Stimulated activated CD4-positive, alpha-beta T cell treated with anti-CD3 and anti-CD28 coated beads, Interleukin-15, amount 100 ng/mL, for 24 hours (primary cell): ENCODE measurements around the gene ATG3.
"Not testable (repeated sequence)": the region's sequence is repeated elsewhere in the genome, so short reads cannot be mapped to it uniquely, and the experiment has no call there.

ENCODE experiments used
- DNase-seq: peaks from one replicate; pipeline ENCODE4 v3.0.0-alpha.2; 2020

The ATG3 gene

GRCh38 chr3:112560721-112561483, 860 bp downstream of the ATG3 start:
- peak; percentile 85 for DNase-seq

- no peak for DNase-seq
These were observed 1.5 kb downstream of the ATG3 start for GRCh38 chr3:112560307-112560706.

GRCh38 chr3:112557976-112558375, 3.8 kb downstream of the ATG3 start:
- no peak for DNase-seq

- no peak for DNase-seq
These were observed 6.1 kb downstream of the ATG3 start for GRCh38 chr3:112555535-112556170.

GRCh38 chr3:112550859-112551258, 10.9 kb downstream of the ATG3 start:
- DNase-seq = no peak

- no peak for DNase-seq
These were observed 15.5 kb downstream of the ATG3 start for GRCh38 chr3:112546216-112546759.

GRCh38 chr3:112539825-112540650, 21.7 kb downstream of the ATG3 start:
- DNase-seq = no peak

- no peak for DNase-seq
These were observed 30.4 kb downstream of the ATG3 start for GRCh38 chr3:112531358-112531781.

GRCh38 chr3:112530573-112530972, 31.2 kb downstream of the ATG3 start:
- no peak for DNase-seq

GRCh38 chr3:112524127-112524526, 37.6 kb downstream of the ATG3 start:
- not testable (repeated sequence) for DNase-seq

- DNase-seq = no peak
These were observed 42.2 kb downstream of the ATG3 start for GRCh38 chr3:112519424-112520001.

GRCh38 chr3:112518970-112519369, 42.8 kb downstream of the ATG3 start:
- DNase-seq = not testable (repeated sequence)

- DNase-seq = peak; percentile 29
These were observed 47.1 kb downstream of the ATG3 start for GRCh38 chr3:112514527-112515128.

GRCh38 chr3:112512320-112512719, 49.4 kb downstream of the ATG3 start:
- DNase-seq = no peak

GRCh38 chr3:112508860-112509259, 52.9 kb downstream of the ATG3 start:
- no peak for DNase-seq

GRCh38 chr3:112508261-112508660, 53.5 kb downstream of the ATG3 start:
- no peak for DNase-seq

GRCh38 chr3:112505907-112506306, 55.9 kb downstream of the ATG3 start:
- no peak for DNase-seq

- no peak for DNase-seq
These were observed 57.6 kb downstream of the ATG3 start for GRCh38 chr3:112504123-112504522.

GRCh38 chr3:112503304-112503972, 58.3 kb downstream of the ATG3 start:
- no peak for DNase-seq

GRCh38 chr3:112500621-112501020, 61.1 kb downstream of the ATG3 start:
- no peak for DNase-seq

GRCh38 chr3:112498914-112499711, 62.6 kb downstream of the ATG3 start, which contains the start of gene BTLA:
Gene BTLA, minus strand, starts transcription at chr3:112499472. Its CDS starts 114 bp downstream, at chr3:112499358.
- peak; percentile 54 for DNase-seq
